ENCODE data around the gene MAPK12. TPM values are rescaled to one million over a fixed set of nuclear protein-coding genes. Genes with fewer than 3 reads are reported as not detected.

MAPK12 gene
- total and polyA plus RNA-seq, 2 donors (not counting 3 experiments of a cell fraction or from before 2014, with no cell fraction given): 72.3 to 86.8 TPM

- TF ChIP-seq POLR2A (IDR thresholded peaks at IDR 0.05; ENCODE audit: low read depth, low read length) (no peak), MYC (IDR thresholded peaks at IDR 0.05; ENCODE audit: low read depth, low read length) (no peak), MAX (IDR thresholded peaks at IDR 0.05; ENCODE audit: insufficient read depth, insufficient read length) (no peak), JUN (IDR thresholded peaks at IDR 0.05; ENCODE audit: borderline replicate concordance, insufficient read depth, insufficient read length, low read depth) (no peak), CTCF (IDR thresholded peaks at IDR 0.05; ENCODE audit: extremely low read depth in 1 of 2, insufficient read depth in 1 of 2, low read depth in 1 of 2, low read length in 2 of 2) (no peak), EZH2 (IDR thresholded peaks at IDR 0.05; ENCODE audit: borderline replicate concordance, low read depth, low read length, severe bottlenecking) (no peak), POLR2AphosphoS5 (IDR thresholded peaks at IDR 0.05; ENCODE audit: insufficient read depth, low read depth, low read length) (no peak), GATA2 (IDR thresholded peaks at IDR 0.05; ENCODE audit: insufficient read depth, insufficient read length, low read depth, low read length) (no peak), FOS (IDR thresholded peaks at IDR 0.05; ENCODE audit: borderline replicate concordance, insufficient read depth, low read length) (no peak)
- BruUV-seq (replicated peaks): no TSS peak
- Histone ChIP-seq H4K20me1 (replicated peaks; ENCODE audit: control insufficient read depth, extremely low read depth, insufficient read depth, low read length) (no peaks in the 10 kb centered on the region), H3K4me2 (ENCODE audit: insufficient read depth, low read length) (no peak overlapping the region), H3K79me2 (ENCODE audit: control insufficient read depth, insufficient read depth, low read length) (peaks cover 22% of the 10 kb centered on the region), H2AFZ (ENCODE audit: low read depth, low read length) (no peak overlapping the region), H3K9me1 (replicated peaks; ENCODE audit: control insufficient read depth, extremely low read depth, insufficient read depth, low read length) (no peaks in the 10 kb centered on the region), H3K27ac (ENCODE audit: insufficient read depth, low read depth, low read length) (no peak overlapping the region), H3K4me3 (replicated peaks in 1 of 3; ENCODE audit: insufficient read depth in 1 of 3, low read depth in 1 of 3, low read length in 3 of 3) (no peak overlapping the region), H3K9me3 (replicated peaks; ENCODE audit: control insufficient read depth, insufficient read depth, low read length) (no peaks in the 10 kb centered on the region), H3K36me3 (ENCODE audit: control insufficient read depth in 2 of 2, extremely low read depth in 1 of 2, insufficient read depth in 2 of 2, low read length in 2 of 2) (peaks cover 0 to 6% of the 10 kb centered on the region in 2 experiments), H3K9ac (replicated peaks; ENCODE audit: extremely low read depth, insufficient read depth, low read length) (no peak overlapping the region), H3K4me1 (ENCODE audit: control insufficient read depth, extremely low read depth, insufficient read depth, low read length) (peaks cover 11% of the 10 kb centered on the region), H3K27me3 (ENCODE audit: control insufficient read depth in 2 of 2, insufficient read depth in 2 of 2, low read length in 2 of 2) (no peaks in the 10 kb centered on the region)
- DNase-seq (ENCODE audit: low read depth, low spot score): no peak
- no peak for FAIRE-seq
- POLR2A ChIA-PET: no interaction called here
- CTCF ChIA-PET: interaction anchor here (0.9 to 4.9 kb wide), 5 partner anchors 11 to 262 kb away, joined by 3 to 41 read pairs (median 3); partner anchors contain the start of genes HDAC10 and SCO2
- intact Hi-C loops (cut with micrococcal nuclease) (no loop called here), dilution Hi-C loops (cut with MboI; ENCODE audit: extremely low pct_ligation_motif_present, low sequenced_read_pairs) (no loop called here)
Measured at GRCh38 chr22:50262973-50263617, 1.6 kb upstream of the MAPK12 start.

Measured in endothelial cell of umbilical vein (primary cell).